ENCODE results near the gene FERD3L.
A peak's percentile ranks its signal among the peaks of the same experiment; 100 is the strongest.
"Not testable (repeated sequence)": the region's sequence is repeated elsewhere in the genome, so short reads cannot be mapped to it uniquely, and the experiment has no call there.

Gene FERD3L, protein sequence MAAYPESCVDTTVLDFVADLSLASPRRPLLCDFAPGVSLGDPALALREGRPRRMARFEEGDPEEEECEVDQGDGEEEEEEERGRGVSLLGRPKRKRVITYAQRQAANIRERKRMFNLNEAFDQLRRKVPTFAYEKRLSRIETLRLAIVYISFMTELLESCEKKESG

DNA sequence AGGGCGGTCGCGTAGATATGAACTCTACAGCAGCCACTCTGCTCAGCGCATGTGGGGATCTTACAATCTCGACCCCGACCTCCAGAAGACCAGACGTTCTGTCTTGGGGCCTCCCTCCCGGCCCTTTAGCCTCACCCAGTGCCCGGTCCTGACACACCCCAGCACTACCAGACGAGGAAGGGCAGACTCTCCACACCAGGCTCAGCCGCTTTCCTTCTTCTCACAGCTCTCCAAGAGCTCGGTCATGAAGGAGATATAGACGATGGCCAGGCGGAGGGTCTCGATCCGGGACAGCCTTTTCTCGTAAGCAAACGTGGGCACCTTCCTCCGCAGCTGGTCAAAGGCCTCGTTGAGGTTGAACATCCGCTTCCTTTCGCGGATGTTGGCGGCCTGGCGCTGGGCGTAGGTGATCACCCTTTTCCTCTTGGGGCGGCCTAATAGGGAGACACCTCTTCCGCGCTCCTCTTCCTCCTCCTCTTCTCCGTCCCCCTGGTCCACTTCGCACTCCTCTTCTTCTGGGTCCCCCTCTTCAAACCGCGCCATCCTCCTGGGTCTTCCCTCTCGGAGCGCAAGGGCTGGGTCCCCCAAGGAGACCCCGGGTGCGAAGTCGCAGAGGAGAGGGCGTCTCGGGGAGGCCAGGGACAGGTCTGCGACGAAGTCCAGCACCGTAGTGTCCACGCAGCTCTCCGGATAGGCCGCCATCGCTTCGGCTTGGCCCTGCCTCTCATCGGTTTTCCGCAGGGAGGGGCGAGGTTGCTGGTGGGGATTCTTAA lies at the start of gene FERD3L:
Gene FERD3L, minus strand, starts transcription at position 761 of the 773 bp plus-strand sequence. Its CDS starts 59 bp downstream, at position 702.
- TF ChIP-seq CTCF (IDR thresholded peaks at IDR 0.05; ENCODE audit: low read depth, low read length), result no peak
- no peak for DNase-seq (ENCODE audit: low read depth, low spot score)
- in situ Hi-C loops (cut with HindIII; ENCODE audit: low sequenced_read_pairs), result no loop called here
- peak within 1 kb of the TSS; percentile 12 for H3K4me3 ChIP-seq (ENCODE audit: low read depth, low read length)

- in situ Hi-C loops (cut with HindIII; ENCODE audit: low sequenced_read_pairs); DNase-seq (ENCODE audit: low read depth, low spot score): not testable (repeated sequence)
- peak overlapping the region; percentile 3 for H3K4me3 ChIP-seq (ENCODE audit: low read depth, low read length)
Observed at GRCh38 chr7:19194417-19194816, 49.2 kb upstream of the FERD3L start.

- no peak for TF ChIP-seq CTCF (IDR thresholded peaks at IDR 0.05; ENCODE audit: low read depth, low read length)
- DNase-seq (ENCODE audit: low read depth, low spot score), result no peak
- no peak overlapping the region for H3K4me3 ChIP-seq (ENCODE audit: low read depth, low read length)
- in situ Hi-C loops (cut with HindIII; ENCODE audit: low sequenced_read_pairs), result no loop called here
Observed at GRCh38 chr7:19181634-19182033, 36.4 kb upstream of the FERD3L start.

- TF ChIP-seq CTCF (IDR thresholded peaks at IDR 0.05; ENCODE audit: low read depth, low read length), result no peak
- no peak overlapping the region for H3K4me3 ChIP-seq (ENCODE audit: low read depth, low read length)
- in situ Hi-C loops (cut with HindIII; ENCODE audit: low sequenced_read_pairs), result no loop called here
- no peak for DNase-seq (ENCODE audit: low read depth, low spot score)
Observed at GRCh38 chr7:19178595-19178994, 33.4 kb upstream of the FERD3L start.

GRCh38 chr7:19177269-19177668 lies 32.0 kb upstream of the FERD3L start:
- in situ Hi-C loops (cut with HindIII; ENCODE audit: low sequenced_read_pairs), result no loop called here
- no peak overlapping the region for H3K4me3 ChIP-seq (ENCODE audit: low read depth, low read length)
- TF ChIP-seq CTCF (IDR thresholded peaks at IDR 0.05; ENCODE audit: low read depth, low read length), result no peak
- peak; percentile 38 for DNase-seq (ENCODE audit: low read depth, low spot score)

GRCh38 chr7:19175241-19175640 lies 30.0 kb upstream of the FERD3L start:
- in situ Hi-C loops (cut with HindIII; ENCODE audit: low sequenced_read_pairs), result no loop called here
- TF ChIP-seq CTCF (IDR thresholded peaks at IDR 0.05; ENCODE audit: low read depth, low read length), result no peak
- no peak overlapping the region for H3K4me3 ChIP-seq (ENCODE audit: low read depth, low read length)
- DNase-seq (ENCODE audit: low read depth, low spot score), result no peak

DNA sequence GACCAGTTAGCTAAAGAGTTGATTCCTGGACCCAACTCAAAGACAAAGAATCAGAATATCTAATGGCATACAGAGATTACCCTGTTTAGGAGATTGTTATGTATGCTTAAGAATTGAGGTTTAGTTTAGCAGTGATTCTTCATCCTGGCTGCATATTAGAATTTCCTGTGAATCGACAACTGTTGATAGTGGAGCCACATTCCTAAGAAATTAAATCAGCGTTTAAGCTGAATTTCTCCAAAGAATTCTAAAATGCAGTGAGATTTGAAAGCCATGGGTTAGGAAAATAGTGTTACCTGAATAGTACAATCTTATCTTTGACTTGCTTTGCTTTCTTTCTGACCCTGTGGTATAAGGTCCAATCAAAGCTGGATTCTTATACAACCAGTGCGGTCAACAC lies 16.4 kb upstream of the FERD3L start:
- DNase-seq (ENCODE audit: low read depth, low spot score), result no peak
- H3K4me3 ChIP-seq (ENCODE audit: low read depth, low read length), result no peak overlapping the region
- in situ Hi-C loops (cut with HindIII; ENCODE audit: low sequenced_read_pairs), result no loop called here
- no peak for TF ChIP-seq CTCF (IDR thresholded peaks at IDR 0.05; ENCODE audit: low read depth, low read length)

All from astrocyte of the spinal cord (primary cell).